ENCODE data around the gene CPZ. TPM values are rescaled to one million over a fixed set of nuclear protein-coding genes. Genes with fewer than 3 reads are reported as not detected.

CPZ gene
- total RNA-seq, 4 donors from 2014 or later = 0.42 to 2.7 (median 2.2) TPM

- TF ChIP-seq POLR2AphosphoS5 (IDR thresholded peaks at IDR 0.05) (no peak), CTCF (IDR thresholded peaks at IDR 0.05) (peak; percentile 72 to 98 (median 88))
- no peaks in the 10 kb centered on the region for H3K9me3 ChIP-seq
- DNase-seq (ENCODE audit: extremely low spot score) = no peak
- intact Hi-C loops (cut with DNase I) = loop anchor here (10.0 kb wide), 1 partner anchor 307 kb away; no protein-coding TSS in a partner anchor
- no peaks in the 10 kb centered on the region for H3K36me3 ChIP-seq
- 2% methylated on average over 9 of the region's 42 CpGs for WGBS
- H3K4me1 ChIP-seq = peaks cover 5 to 12% (median 7%) of the 10 kb centered on the region in 4 donors
- no peak overlapping the region for H3K27ac ChIP-seq (replicated peaks in 1 of 4)
- peaks cover 0 to 38% (median 2%) of the 10 kb centered on the region in 4 donors for H3K27me3 ChIP-seq
- H3K4me3 ChIP-seq = no peak overlapping the region
Measured at GRCh38 chr4:8607603-8608481, 15.3 kb downstream of the CPZ start.

GRCh38 chr4:8608714-8609391, 16.3 kb downstream of the CPZ start:
- Histone ChIP-seq H3K27ac (replicated peaks in 1 of 4) (no peak overlapping the region), H3K9me3 (no peaks in the 10 kb centered on the region), H3K4me1 (peaks cover 5 to 12% (median 7%) of the 10 kb centered on the region in 4 donors), H3K36me3 (no peaks in the 10 kb centered on the region), H3K4me3 (no peak overlapping the region), H3K27me3 (peaks cover 0 to 45% (median 2%) of the 10 kb centered on the region in 4 donors)
- TF ChIP-seq CTCF (IDR thresholded peaks at IDR 0.05) (no peak), EP300 (IDR thresholded peaks at IDR 0.05) (no peak)
- DNase-seq (ENCODE audit: extremely low spot score) = no peak
- 71% methylated on average over 5 of the region's 5 CpGs for WGBS
- intact Hi-C loops (cut with DNase I) = loop anchor here (10.0 kb wide), 1 partner anchor 306 kb away; no protein-coding TSS in a partner anchor

GRCh38 chr4:8609406-8609805, 16.8 kb downstream of the CPZ start:
- Histone ChIP-seq H3K27me3 (peaks cover 0 to 50% (median 2%) of the 10 kb centered on the region in 4 donors), H3K4me1 (peaks cover 5 to 12% (median 7%) of the 10 kb centered on the region in 4 donors), H3K4me3 (no peak overlapping the region), H3K27ac (replicated peaks in 1 of 4) (no peak overlapping the region), H3K36me3 (no peaks in the 10 kb centered on the region), H3K9me3 (no peaks in the 10 kb centered on the region)
- intact Hi-C loops (cut with DNase I) = loop anchor here (10.0 kb wide), 1 partner anchor 305 kb away; no protein-coding TSS in a partner anchor
- 87% methylated on average over 6 of the region's 6 CpGs for WGBS
- no peak for DNase-seq (ENCODE audit: extremely low spot score)
- TF ChIP-seq EP300 (IDR thresholded peaks at IDR 0.05) (no peak), CTCF (IDR thresholded peaks at IDR 0.05) (no peak), POLR2A (IDR thresholded peaks at IDR 0.05; ENCODE audit: low read depth) (no peak), POLR2AphosphoS5 (IDR thresholded peaks at IDR 0.05) (no peak)

DNA sequence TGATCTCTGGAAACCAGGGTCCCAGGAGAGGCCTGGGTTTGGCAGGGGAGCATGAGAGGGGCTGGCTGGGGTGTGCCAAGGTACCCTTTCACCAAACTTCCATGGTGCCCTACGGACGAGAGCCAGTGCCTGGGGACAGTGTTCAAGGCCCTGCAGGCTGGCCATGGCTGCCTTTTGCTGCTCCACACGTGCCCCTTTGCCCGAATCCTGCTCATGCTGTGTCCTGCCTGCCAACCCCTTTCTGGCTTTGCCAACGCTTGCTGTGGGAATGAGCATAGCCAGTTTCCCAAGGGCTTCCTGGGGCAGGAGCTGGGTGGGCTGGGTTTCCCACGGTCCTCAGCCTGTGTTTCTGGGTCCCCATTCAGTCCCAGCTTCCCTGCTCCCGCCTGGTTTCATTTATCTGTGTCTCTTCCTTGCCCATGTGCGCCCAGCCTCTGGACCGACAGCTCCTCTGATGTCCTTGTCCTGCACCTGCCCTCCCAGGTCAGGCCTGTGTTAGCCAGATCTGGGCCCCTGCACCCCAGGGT, 17.3 kb downstream of the CPZ start:
- no peak overlapping the region for H3K4me3 ChIP-seq
- TF ChIP-seq POLR2AphosphoS5 (IDR thresholded peaks at IDR 0.05) (no peak), POLR2A (IDR thresholded peaks at IDR 0.05; ENCODE audit: low read depth) (no peak), EP300 (IDR thresholded peaks at IDR 0.05) (no peak), CTCF (IDR thresholded peaks at IDR 0.05) (no peak)
- no peak for DNase-seq (ENCODE audit: extremely low spot score)
- peaks cover 0 to 50% (median 2%) of the 10 kb centered on the region in 4 donors for H3K27me3 ChIP-seq
- H3K27ac ChIP-seq (replicated peaks in 1 of 4) = no peak overlapping the region
- H3K36me3 ChIP-seq = no peaks in the 10 kb centered on the region
- no peaks in the 10 kb centered on the region for H3K9me3 ChIP-seq
- 78% methylated on average over 9 of the region's 9 CpGs for WGBS
- intact Hi-C loops (cut with DNase I) = loop anchor here (10.0 kb wide), 1 partner anchor 305 kb away; no protein-coding TSS in a partner anchor
- H3K4me1 ChIP-seq = peaks cover 5 to 12% (median 7%) of the 10 kb centered on the region in 4 donors
